Esophagus squamous epithelium (tissue), 4 donors: ENCODE data around the gene MYOZ2.

Experiments used
- POLR2A ChIP-seq, 4 donors: fragments of 450-650 bp; IDR thresholded peaks; one replicate each; pipeline ENCODE4 v1.6.1; 2017; ENCODE audit warnings: antibody characterized with exemption in 4 of 4, mild to moderate bottlenecking in 4 of 4, moderate library complexity in 3 of 4
- TF ChIP-seq, protein P1 (sequence below), 6 experiments: fragments of 450-650 bp in 4 of 6; fragments of 200-600 bp in 2 of 6; sonication (generic) in 2 of 6; IDR thresholded peaks; one replicate each; pipeline ENCODE4 v1.5.1; 2016 to 2019; ENCODE audit warnings: antibody characterized with exemption in 6 of 6, mild to moderate bottlenecking in 4 of 6, moderate library complexity in 4 of 6

DNA sequence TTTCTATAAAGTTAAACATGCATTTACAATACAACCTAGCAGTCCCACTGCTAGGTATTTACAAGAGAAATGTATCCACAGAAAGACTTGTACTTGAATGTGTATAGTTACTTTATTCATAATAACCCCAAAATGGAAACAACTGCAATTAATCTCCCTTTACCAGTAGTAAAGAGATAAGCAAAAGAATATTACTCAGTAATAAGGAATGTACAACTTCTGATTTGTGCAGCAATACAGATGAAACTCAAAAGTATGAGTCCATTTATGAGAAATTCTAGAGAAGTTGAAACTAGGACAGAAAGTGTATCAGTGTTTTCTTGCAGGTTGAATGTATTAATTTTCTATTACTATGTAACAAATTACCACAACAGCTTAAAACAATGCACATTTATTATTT is 92.1 kb downstream of the MYOZ2 start:
- TF ChIP-seq, protein P1, sequence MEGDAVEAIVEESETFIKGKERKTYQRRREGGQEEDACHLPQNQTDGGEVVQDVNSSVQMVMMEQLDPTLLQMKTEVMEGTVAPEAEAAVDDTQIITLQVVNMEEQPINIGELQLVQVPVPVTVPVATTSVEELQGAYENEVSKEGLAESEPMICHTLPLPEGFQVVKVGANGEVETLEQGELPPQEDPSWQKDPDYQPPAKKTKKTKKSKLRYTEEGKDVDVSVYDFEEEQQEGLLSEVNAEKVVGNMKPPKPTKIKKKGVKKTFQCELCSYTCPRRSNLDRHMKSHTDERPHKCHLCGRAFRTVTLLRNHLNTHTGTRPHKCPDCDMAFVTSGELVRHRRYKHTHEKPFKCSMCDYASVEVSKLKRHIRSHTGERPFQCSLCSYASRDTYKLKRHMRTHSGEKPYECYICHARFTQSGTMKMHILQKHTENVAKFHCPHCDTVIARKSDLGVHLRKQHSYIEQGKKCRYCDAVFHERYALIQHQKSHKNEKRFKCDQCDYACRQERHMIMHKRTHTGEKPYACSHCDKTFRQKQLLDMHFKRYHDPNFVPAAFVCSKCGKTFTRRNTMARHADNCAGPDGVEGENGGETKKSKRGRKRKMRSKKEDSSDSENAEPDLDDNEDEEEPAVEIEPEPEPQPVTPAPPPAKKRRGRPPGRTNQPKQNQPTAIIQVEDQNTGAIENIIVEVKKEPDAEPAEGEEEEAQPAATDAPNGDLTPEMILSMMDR (IDR thresholded peaks at IDR 0.05) = no peak
- TF ChIP-seq POLR2A (IDR thresholded peaks at IDR 0.05) = no peak
